Activated T-helper 1 cell treated with anti-CD3 and anti-CD28 coated beads, Interleukin-2, amount 50 U/mL, for 16 hours (primary cell): Measurements from ENCODE around the gene NPTX2.

Source experiments
- DNase-seq, 2 donors: peaks; one replicate each; pipeline ENCODE4 v3.0.0-alpha.2; 2020; ENCODE audit warnings: low read depth in 1 of 2, low spot score in 1 of 2

The NPTX2 gene

DNA sequence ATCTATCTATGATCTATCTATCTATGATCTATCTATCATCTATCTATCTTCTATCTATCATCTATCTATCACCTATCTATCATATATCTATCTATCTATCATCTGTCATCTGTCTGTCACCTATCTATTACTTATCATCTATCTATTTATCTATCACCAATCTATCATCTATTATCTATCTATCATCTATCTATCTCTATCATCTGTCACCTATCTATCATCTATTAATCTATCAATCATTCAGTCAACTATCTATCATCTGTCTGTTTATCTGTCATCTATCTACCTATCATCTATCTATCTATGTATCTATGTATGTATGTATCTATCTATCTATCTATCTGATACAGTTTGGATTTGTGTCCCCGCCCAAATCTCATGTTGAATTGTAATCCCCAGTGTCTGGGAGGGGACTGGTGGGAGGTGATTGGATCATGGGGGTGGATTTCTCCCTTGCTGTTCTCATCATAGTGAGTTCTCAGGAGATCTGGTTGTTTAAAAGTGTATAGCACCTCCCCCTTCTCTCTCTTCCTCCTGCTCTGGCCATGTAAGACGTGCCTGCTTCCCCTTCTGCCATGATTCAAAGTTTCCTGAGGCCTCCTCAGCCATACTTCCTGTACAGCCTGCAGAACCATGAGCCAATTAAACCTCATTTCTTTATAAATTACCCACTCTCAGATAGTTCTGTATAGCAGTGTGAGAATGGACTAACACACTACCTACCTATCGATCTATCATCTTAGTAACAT is 37.6 kb downstream of the NPTX2 start:
- no peak for DNase-seq

- no peak for DNase-seq
These were observed 38.5 kb downstream of the NPTX2 start for GRCh38 chr7:98655611-98656010.

- no peak for DNase-seq
These were observed 39.8 kb downstream of the NPTX2 start for GRCh38 chr7:98656899-98657298.

DNA sequence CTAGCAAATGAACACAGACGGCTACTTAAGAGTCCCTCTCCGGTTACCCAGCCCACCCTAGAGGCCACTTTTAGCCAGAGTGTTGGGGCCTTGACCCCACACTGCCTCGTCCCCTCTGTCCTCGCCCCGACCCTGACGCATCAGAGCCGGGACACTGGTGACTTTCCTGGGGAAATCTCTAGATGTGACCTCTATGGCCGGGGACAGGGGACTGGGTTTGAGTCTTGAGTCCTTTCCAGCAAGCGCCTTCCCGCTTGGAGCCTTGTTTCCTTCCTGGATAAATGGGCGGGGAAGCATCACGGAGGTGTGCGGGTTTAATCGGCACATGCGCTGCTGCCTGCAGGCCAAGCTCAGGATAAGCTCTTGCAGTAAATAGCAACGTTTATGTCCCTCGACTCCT is 40.7 kb downstream of the NPTX2 start:
- no peak for DNase-seq

DNA sequence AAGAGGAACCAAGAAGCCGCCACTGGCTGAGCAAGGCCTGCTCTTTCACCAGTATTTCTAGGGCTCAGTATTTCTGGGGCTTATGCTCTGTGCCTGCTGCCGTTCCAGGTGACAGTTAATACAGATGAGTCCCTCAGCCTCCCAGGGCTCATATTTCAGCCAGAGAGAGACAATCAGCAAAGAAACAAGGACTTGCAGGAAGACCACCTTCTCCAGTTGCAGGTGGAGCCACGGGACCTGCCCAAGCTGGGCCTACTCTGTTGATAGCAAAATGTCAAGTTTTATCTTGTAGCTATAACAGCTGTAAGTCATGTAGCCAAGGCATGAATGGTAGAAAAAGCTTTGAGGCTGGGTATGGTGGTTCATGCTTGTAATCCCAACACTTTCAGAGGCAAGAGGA is 42.7 kb downstream of the NPTX2 start:
- no peak for DNase-seq

DNA sequence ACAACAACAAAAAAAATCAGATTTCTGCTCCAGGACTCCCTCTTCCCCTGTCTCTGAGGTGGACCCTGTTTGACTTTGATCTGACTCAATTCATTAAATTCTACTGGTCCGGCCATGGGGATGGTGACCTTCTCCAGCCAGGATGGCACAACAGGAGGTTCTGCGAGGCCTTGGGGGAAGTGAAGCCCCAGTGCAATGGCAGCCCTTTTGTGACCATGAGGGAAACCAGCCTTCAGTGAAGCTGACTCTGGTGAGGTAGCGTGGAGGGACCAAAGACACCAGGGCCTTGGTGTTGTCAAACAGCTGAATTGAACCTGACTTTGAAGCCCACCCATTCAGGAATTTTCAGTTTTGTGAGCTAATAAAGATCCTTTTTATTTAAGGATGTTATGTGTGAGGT is 44.5 kb downstream of the NPTX2 start:
- no peak for DNase-seq

- no peak for DNase-seq
These were observed 45.2 kb downstream of the NPTX2 start for GRCh38 chr7:98662289-98662688.

DNA sequence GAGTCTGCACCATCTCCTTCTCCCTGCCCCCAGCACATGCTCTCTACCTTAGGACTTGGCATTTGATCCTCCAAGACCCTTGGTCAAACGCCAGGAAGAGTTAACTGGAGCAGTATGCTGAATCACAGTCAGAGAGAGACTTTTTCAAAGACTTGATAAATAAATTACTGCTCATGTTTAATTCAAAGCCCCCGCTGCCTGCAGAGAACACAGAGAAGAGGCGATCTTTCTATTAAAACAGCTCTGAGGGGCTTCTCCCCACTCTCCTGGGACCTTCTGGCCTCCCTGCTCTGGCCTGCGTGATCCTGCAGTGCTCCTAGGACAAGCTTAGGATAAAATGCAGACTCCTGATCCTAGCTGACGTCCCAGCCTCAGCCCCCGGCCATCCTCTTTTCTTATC is 47.8 kb downstream of the NPTX2 start:
- DNase-seq = no peak

DNA sequence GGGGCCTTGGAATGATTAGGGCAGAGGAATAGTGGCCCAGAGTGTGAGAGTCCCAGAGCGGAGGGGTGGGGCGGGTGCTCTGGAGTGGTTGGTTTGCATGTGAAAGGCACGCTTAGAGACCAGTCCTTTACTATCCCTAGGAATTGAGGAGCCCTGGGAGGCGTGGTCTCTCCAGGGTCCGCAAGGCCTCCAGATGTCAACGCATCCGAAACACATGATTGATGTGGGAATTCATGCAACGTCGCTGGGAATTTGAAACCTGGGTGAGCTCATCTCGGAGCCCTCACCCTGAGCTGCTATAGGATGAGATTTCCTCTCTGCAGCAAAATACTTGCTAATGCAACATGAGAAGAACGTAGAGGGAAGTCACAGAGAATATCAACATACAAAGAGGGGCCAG is 51.2 kb downstream of the NPTX2 start:
- no peak for DNase-seq

DNA sequence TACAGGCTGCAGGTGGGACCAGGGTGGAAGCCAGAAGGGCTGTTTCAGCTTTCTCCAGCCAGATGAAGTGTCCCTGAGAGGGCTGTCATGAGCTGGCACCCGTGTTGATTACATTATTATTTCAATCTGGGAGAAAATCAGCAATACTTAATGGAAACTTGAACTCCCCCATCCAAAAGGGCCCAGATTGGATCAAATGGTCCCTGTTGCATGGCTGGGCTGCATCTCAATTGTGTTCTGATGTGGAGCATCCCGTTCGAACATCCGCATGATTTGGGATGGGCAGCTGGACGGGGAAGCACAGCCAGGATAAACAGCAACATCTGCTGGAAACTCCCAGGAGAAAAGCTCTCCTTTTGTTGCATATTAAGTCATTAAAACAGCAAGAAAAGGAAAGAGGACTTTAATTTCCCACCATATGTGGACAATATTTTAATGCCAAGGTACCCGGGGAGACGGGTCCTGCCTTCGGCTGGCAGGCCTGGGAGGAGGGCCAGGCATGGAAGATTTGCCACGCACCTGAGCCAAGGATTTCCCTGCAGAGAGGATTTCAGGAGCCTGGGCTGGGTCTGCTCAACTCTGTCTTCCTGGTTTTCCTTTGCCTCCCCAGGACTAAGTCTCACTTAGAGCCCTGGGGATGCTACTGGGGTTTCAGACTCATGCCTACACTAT is 52.4 kb downstream of the NPTX2 start:
- DNase-seq = no peak

DNA sequence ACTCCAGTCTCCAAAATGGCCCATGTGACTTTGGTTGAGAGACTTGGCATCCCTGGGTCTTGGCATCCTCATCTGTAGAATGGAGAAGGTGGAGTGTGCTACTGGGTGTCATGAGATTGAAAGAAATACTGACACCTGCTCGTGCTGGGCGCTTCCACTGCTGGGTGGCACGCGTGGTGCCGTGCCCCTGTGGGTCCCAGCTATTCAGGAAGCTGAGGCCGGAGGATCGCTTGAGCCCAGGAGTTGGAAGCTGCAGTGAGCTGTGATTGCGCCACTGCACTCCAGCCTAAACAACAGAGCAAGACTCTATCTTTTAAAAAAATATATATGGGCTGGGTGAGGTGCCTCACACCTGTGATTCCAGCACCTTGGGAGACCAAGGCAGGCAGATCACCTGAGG is 53.1 kb downstream of the NPTX2 start:
- DNase-seq = no peak

GRCh38 chr7:98671733-98672331 is 54.7 kb downstream of the NPTX2 start:
- no peak for DNase-seq

DNA sequence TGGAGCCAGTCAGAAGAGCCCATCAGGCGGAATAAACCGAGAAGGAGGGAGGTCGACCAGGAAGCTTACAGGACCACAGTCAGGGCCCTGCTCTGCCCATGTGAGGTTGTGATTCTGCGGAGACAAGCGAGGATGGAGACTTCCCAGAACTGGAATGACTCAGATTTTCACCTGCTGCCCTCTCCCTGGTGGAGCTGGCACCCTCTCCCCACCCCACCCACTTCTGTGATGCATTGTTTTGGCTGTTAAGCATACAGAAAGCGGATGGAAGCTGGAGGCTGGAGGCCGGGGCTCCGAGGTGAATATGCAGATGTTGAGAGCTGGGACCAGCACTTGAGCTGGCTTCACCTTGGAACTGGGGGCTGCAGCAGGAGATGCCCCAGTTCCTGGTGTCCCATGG is 57.4 kb downstream of the NPTX2 start:
- no peak for DNase-seq

GRCh38 chr7:98674881-98675280 is 57.8 kb downstream of the NPTX2 start:
- DNase-seq = no peak

GRCh38 chr7:98678215-98678614 is 61.1 kb downstream of the NPTX2 start:
- DNase-seq = no peak
